Testis (tissue), 3 donors: ENCODE data around the gene ABCD1. TPM values are rescaled to one million over a fixed set of nuclear protein-coding genes. Genes with fewer than 3 reads are reported as not detected.

Experiments used
- DNase-seq: peaks from one replicate; pipeline ENCODE4 v3.0.0-alpha.2; 2019
- H3K27ac ChIP-seq, 2 donors: fragments of 200-600 bp; sonication (generic); one replicate each; pipeline ENCODE4 v1.5.1; 2019
- H3K27me3 ChIP-seq: fragments of 200-600 bp; sonication (generic); one replicate; pipeline ENCODE4 v1.5.1; 2019
- H3K36me3 ChIP-seq: fragments of 200-600 bp; sonication (generic); one replicate; pipeline ENCODE4 v1.5.1; 2017; ENCODE audit warnings: low read depth; ENCODE audit errors: missing control alignments
- H3K4me1 ChIP-seq: fragments of 200-600 bp; sonication (generic); one replicate; pipeline ENCODE4 v1.5.1; 2019
- H3K4me3 ChIP-seq, 2 donors: fragments of 200-600 bp; sonication (generic); one replicate each; pipeline ENCODE4 v1.5.1; 2017 to 2019
- H3K9me3 ChIP-seq: fragments of 200-600 bp; sonication (generic); one replicate; pipeline ENCODE4 v1.5.1; 2017
- POLR2A ChIP-seq: fragments of 450-650 bp; IDR thresholded peaks from one replicate; pipeline ENCODE4 v1.6.1; 2017; ENCODE audit warnings: antibody characterized with exemption, mild to moderate bottlenecking, moderate library complexity
- WGBS, 2 donors: methylation state at CpG; one replicate each; pipeline ENCODE4 v1.1.5; 2018; 5-methylcytosine and 5-hydroxymethylcytosine counted together
- intact Hi-C: fragments of 100-400 bp; cut with DNase I; formaldehyde crosslinking; loops from one replicate; pipeline ENCODE4 v1.15.1; 2023; ENCODE audit warnings: low total_unique reads
- polyA plus RNA-seq: library from polyadenylated mRNA; stranded (reverse); fragments of 350-450 nt; fragmentation: Illumina TruSeq; extraction: RNeasy Lipid Tissue Mini Kit (QIAGEN cat#74804); gene quantifications from one replicate; pipeline ENCODE4 v1.2.3, GENCODE V29; 2014; ENCODE audit warnings: low read depth, low replicate concordance; ENCODE audit not compliant: insufficient read depth
- total RNA-seq, 2 donors: library from RNA; depleted of rRNA; stranded (reverse); fragments of >200 nt; gene quantifications; one replicate each; pipeline ENCODE4 v1.2.3, GENCODE V29; 2016
- TF ChIP-seq, protein P1 (sequence below), 3 experiments: fragments of 450-650 bp in 2 of 3; fragments of 200-600 bp in 1 of 3; sonication (generic) in 1 of 3; IDR thresholded peaks; one replicate each; pipeline ENCODE4 v1.5.1; 2016 to 2019; ENCODE audit warnings: antibody characterized with exemption in 3 of 3, mild to moderate bottlenecking in 2 of 3, moderate library complexity in 1 of 3

Gene ABCD1
- total and polyA plus RNA-seq, 3 donors from 2014 or later, result 34.3 to 112 (median 84.4) TPM

DNA sequence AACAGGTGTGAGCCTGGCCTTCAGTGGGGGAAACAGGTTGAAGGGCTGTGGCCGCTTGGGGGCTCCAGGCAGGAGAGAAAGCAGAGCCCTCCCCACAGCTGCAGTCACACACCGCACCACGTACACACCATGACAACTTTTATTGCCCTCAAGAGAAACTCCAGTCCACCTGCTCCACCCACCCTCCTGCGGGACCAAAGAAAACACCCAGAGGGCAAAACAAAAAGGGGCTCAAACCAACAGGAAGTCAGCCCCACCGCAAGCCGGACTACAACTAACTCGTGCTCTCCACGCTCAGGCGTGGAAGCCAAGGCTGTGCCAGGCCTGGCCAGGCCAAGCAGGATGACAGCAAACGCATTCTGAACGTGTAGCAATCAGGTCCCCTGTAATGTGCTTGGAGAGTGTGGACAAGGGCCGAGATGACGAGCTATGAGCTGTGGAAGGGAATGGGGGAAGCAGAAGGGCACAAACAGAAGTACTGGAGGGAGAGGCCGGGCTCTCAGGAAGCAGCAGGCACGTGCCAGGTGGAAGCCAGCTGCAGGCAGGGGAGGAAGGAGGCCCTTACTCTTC is 24.2 kb upstream of the ABCD1 start:
- Histone ChIP-seq H3K27ac (no peak overlapping the region), H3K4me1 (peaks cover 3% of the 10 kb centered on the region), H3K27me3 (no peaks in the 10 kb centered on the region), H3K9me3 (no peaks in the 10 kb centered on the region), H3K4me3 (no peak overlapping the region), H3K36me3 (no peaks in the 10 kb centered on the region)
- DNase-seq, result no peak
- 65 to 92% methylated on average over 2 to 15 of the region's 15 CpGs for WGBS, 2 donors
- TF ChIP-seq POLR2A, result no peak
- TF ChIP-seq, protein P1, sequence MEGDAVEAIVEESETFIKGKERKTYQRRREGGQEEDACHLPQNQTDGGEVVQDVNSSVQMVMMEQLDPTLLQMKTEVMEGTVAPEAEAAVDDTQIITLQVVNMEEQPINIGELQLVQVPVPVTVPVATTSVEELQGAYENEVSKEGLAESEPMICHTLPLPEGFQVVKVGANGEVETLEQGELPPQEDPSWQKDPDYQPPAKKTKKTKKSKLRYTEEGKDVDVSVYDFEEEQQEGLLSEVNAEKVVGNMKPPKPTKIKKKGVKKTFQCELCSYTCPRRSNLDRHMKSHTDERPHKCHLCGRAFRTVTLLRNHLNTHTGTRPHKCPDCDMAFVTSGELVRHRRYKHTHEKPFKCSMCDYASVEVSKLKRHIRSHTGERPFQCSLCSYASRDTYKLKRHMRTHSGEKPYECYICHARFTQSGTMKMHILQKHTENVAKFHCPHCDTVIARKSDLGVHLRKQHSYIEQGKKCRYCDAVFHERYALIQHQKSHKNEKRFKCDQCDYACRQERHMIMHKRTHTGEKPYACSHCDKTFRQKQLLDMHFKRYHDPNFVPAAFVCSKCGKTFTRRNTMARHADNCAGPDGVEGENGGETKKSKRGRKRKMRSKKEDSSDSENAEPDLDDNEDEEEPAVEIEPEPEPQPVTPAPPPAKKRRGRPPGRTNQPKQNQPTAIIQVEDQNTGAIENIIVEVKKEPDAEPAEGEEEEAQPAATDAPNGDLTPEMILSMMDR (IDR thresholded peaks at IDR 0.05), result no peak
- intact Hi-C loops, result no loop called here

GRCh38 chrX:153700967-153701366 is 23.7 kb upstream of the ABCD1 start:
- Histone ChIP-seq H3K4me3 (no peak overlapping the region), H3K9me3 (no peaks in the 10 kb centered on the region), H3K4me1 (peaks cover 3% of the 10 kb centered on the region), H3K27me3 (no peaks in the 10 kb centered on the region), H3K27ac (no peak overlapping the region), H3K36me3 (no peaks in the 10 kb centered on the region)
- TF ChIP-seq POLR2A, result no peak
- TF ChIP-seq, protein P1 (IDR thresholded peaks at IDR 0.05), result no peak
- no peak for DNase-seq
- 92 to 96% methylated on average over 2 to 4 of the region's 6 CpGs for WGBS, 2 donors
- intact Hi-C loops, result no loop called here

- Histone ChIP-seq H3K27me3 (no peaks in the 10 kb centered on the region), H3K27ac (no peak overlapping the region), H3K9me3 (no peaks in the 10 kb centered on the region), H3K4me3 (no peak overlapping the region), H3K4me1 (peaks cover 3% of the 10 kb centered on the region), H3K36me3 (no peaks in the 10 kb centered on the region)
- no peak for TF ChIP-seq POLR2A
- TF ChIP-seq, protein P1 (IDR thresholded peaks at IDR 0.05), result no peak
- intact Hi-C loops, result no loop called here
- WGBS, 2 donors, result 93 to 94% methylated on average over 3 to 7 of the region's 12 CpGs
- DNase-seq, result no peak
Measured at GRCh38 chrX:153701706-153702105, 22.9 kb upstream of the ABCD1 start.

GRCh38 chrX:153702336-153703035 is 22.2 kb upstream of the ABCD1 start:
- TF ChIP-seq, protein P1 (IDR thresholded peaks at IDR 0.05), result no peak
- no peak for TF ChIP-seq POLR2A
- Histone ChIP-seq H3K27ac (no peak overlapping the region), H3K9me3 (no peaks in the 10 kb centered on the region), H3K36me3 (no peaks in the 10 kb centered on the region), H3K4me1 (peaks cover 3% of the 10 kb centered on the region), H3K27me3 (no peaks in the 10 kb centered on the region), H3K4me3 (no peak overlapping the region)
- WGBS, 2 donors, result 80 to 100% methylated on average over 1 to 19 of the region's 23 CpGs
- intact Hi-C loops, result no loop called here
- DNase-seq, result no peak

DNA sequence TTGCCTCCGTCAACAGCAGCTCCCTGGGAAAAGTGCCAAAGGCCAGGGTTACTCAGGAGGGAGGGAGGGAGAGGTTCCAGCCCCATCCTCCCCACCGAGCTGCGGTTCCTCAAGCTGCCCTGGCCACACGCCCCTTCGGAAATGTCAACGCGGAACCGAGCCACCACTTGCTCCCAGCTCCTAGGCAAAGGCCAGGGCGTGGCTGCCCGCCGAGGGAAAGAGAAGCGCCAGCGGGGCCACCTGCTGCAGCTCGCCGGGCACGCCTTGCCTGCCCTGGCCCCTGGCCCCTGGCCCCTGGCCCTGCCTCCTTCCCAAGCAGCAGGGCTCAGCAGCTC is 21.7 kb upstream of the ABCD1 start:
- Histone ChIP-seq H3K9me3 (no peaks in the 10 kb centered on the region), H3K4me3 (no peak overlapping the region), H3K27me3 (no peaks in the 10 kb centered on the region), H3K36me3 (no peaks in the 10 kb centered on the region), H3K4me1 (peaks cover 3% of the 10 kb centered on the region), H3K27ac (no peak overlapping the region)
- 57 to 82% methylated on average over 9 to 14 of the region's 16 CpGs for WGBS, 2 donors
- no peak for DNase-seq
- TF ChIP-seq POLR2A, result no peak
- TF ChIP-seq, protein P1 (IDR thresholded peaks at IDR 0.05), result no peak
- intact Hi-C loops, result no loop called here
